ENCODE results near the gene MIDN.

DNA sequence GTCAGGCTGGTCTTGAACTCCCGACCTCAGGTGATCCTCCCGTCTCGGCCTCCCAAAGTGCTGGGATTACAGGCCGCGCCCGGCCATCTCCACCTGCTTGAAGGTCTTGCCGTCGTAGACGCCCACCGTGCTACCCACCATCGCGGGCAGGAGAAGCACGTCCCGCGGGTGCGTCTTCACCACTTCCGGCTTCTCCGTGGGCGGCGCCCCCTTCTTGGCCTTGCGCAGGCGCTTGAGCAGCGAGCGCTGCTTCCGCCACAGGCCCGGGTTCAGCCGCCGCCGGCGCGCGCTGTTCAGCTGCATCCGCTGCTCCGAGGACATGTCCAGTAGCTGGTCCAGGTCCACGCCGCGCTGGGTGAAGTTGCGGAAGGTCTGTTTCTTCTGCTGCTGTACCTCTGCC, 58.9 kb downstream of the MIDN start:
- TF ChIP-seq, protein P1, sequence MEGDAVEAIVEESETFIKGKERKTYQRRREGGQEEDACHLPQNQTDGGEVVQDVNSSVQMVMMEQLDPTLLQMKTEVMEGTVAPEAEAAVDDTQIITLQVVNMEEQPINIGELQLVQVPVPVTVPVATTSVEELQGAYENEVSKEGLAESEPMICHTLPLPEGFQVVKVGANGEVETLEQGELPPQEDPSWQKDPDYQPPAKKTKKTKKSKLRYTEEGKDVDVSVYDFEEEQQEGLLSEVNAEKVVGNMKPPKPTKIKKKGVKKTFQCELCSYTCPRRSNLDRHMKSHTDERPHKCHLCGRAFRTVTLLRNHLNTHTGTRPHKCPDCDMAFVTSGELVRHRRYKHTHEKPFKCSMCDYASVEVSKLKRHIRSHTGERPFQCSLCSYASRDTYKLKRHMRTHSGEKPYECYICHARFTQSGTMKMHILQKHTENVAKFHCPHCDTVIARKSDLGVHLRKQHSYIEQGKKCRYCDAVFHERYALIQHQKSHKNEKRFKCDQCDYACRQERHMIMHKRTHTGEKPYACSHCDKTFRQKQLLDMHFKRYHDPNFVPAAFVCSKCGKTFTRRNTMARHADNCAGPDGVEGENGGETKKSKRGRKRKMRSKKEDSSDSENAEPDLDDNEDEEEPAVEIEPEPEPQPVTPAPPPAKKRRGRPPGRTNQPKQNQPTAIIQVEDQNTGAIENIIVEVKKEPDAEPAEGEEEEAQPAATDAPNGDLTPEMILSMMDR (IDR thresholded peaks at IDR 0.05): no peak
- no peak for TF ChIP-seq POLR2A (IDR thresholded peaks at IDR 0.05)
- TF ChIP-seq EP300 (IDR thresholded peaks at IDR 0.05): no peak

Measured in suprapubic skin (tissue), 3 donors.